Coronary artery (tissue), 2 donors: ENCODE data around the gene DOCK9.

ENCODE experiments used
- DNase-seq: peaks from one replicate; pipeline ENCODE4 v3.0.0-alpha.2; 2017; ENCODE audit warnings: low spot score
- H3K27ac ChIP-seq, 2 donors: fragments of 200-600 bp; sonication (generic); one replicate each; pipeline ENCODE4 v1.5.1; 2016 to 2019
- H3K4me3 ChIP-seq: fragments of 200-600 bp; sonication (generic); 2 replicates; pipeline ENCODE4 v1.5.1; 2016; ENCODE audit warnings: mild to moderate bottlenecking, moderate library complexity
- TF ChIP-seq, protein P1 (sequence below): fragments of 200-600 bp; sonication (generic); IDR thresholded peaks from one replicate; pipeline ENCODE4 v1.5.1; 2019; ENCODE audit warnings: antibody characterized with exemption

The DOCK9 gene

DNA sequence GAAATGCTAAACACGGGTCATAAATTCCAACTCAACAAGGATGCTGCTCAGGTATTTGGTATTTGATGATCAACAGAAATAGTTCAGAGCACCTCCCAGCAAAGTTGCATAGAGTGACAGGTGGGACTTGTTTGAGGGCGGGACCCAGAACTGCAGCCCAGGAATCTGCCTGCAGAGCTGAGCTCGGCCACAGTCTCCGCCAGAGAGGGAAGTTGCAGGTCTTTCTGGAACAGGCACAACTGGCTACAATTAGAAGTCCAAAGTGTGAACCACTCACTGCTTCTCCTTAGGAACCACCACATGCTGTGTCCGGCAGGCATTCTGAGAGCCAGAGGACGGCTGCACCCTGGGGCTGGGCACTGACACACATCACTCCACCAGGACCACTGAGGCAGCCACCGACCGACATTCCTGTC, 226.5 kb downstream of the DOCK9 start:
- no peak for DNase-seq
- TF ChIP-seq, protein P1, sequence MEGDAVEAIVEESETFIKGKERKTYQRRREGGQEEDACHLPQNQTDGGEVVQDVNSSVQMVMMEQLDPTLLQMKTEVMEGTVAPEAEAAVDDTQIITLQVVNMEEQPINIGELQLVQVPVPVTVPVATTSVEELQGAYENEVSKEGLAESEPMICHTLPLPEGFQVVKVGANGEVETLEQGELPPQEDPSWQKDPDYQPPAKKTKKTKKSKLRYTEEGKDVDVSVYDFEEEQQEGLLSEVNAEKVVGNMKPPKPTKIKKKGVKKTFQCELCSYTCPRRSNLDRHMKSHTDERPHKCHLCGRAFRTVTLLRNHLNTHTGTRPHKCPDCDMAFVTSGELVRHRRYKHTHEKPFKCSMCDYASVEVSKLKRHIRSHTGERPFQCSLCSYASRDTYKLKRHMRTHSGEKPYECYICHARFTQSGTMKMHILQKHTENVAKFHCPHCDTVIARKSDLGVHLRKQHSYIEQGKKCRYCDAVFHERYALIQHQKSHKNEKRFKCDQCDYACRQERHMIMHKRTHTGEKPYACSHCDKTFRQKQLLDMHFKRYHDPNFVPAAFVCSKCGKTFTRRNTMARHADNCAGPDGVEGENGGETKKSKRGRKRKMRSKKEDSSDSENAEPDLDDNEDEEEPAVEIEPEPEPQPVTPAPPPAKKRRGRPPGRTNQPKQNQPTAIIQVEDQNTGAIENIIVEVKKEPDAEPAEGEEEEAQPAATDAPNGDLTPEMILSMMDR, result no peak
- no peak overlapping the region for H3K27ac ChIP-seq
- H3K4me3 ChIP-seq, result peak overlapping the region; percentile 61

DNA sequence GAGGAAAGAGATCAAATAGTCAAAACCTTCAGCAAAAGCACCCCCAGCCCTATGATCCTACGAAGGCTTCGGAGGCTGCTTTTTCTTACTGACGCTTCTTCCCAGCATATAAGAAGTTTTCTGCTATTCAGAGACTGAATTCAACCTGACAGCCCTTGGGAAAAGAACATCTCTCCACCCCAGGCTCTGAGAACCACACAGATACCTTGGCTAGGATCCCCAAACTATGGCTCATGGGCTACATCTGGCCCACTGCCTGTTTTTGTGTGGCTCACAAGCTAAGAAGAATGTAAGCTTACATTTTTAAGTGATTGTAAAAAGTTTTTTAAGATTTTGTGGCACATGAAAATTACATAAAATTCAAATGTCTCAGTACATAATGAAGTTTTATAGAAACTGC, 228.4 kb downstream of the DOCK9 start:
- Histone ChIP-seq H3K27ac (no peak overlapping the region), H3K4me3 (no peak overlapping the region)
- DNase-seq, result no peak
- TF ChIP-seq, protein P1, result no peak

DNA sequence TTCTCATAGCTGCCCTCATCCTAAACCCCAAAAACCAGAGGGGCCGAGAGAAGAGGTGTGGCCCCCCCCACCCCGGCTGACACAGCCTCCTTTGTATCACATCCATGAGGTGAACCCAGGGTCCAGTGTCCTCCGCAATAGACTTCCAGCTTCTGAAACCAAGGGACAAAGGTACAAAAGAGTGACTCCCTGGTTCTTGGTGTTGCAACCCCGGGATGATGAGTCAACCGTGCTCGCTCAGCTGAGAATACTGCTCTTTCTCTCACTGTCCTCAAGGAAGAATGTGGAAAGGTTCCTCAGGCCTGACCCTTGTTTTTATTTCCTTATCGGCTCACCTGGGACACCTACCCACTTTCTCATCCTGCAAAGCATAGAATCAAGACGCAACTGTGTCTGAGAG, 230.9 kb downstream of the DOCK9 start:
- DNase-seq, result no peak
- no peak overlapping the region for H3K4me3 ChIP-seq
- no peak overlapping the region for H3K27ac ChIP-seq
- TF ChIP-seq, protein P1, result no peak
